HCT116 (cell line): ENCODE data around the gene SPATA17. TPM values are rescaled to one million over a fixed set of nuclear protein-coding genes. Genes with fewer than 3 reads are reported as not detected.

Experiments
- ATAC-seq: fragments of 200-7000 bp; cut with Tn5 transposase; 2 replicates; pipeline ENCODE4 v1.9.1; 2020; ENCODE audit warnings: mild to moderate bottlenecking, moderate library complexity
- BruUV-seq: library from RNA; stranded (reverse); fragments of 400-500 nt; replicated peaks from 2 replicates; lab custom pipeline; 2021; lab: Mats Ljungman, UMichigan
- CTCF ChIA-PET: fragments of 300-600 bp; sonication (Branson Sonifier 250); formaldehyde crosslinking; loops from one replicate; lab custom pipeline; 2021; ENCODE audit warnings: antibody characterized with exemption; lab: Charles Lee
- POLR2A ChIA-PET: fragments of 300-600, 350-600 bp; sonication (Branson Sonifier 250); formaldehyde crosslinking; loops from one replicate; lab custom pipeline; 2021; ENCODE audit warnings: antibody characterized with exemption; lab: Charles Lee
- RAD21 ChIA-PET, 2 experiments: fragments of 300-600 bp; sonication (Branson Sonifier 250); formaldehyde crosslinking; loops; one replicate each; lab custom pipeline; 2023; ENCODE audit warnings: low total read pairs in 2 of 2; ENCODE audit not compliant: uncharacterized antibody in 2 of 2, unreplicated experiment in 2 of 2, low non-redundant PET in 1 of 2; lab: Charles Lee
- DNase-seq: peaks from one replicate; pipeline ENCODE4 v3.0.0-alpha.2; 2010; ENCODE audit warnings: low read depth, low spot score
- H2AFZ ChIP-seq: fragments of 200-600 bp; shearing (Covaris generic), sonication (generic); 2 replicates; pipeline ENCODE4 v1.6.1; 2017; ENCODE audit warnings: low read depth, mixed run types, mixed read lengths, antibody characterized with exemption, low read length; ENCODE audit not compliant: poor library complexity, severe bottlenecking
- H3K27ac ChIP-seq: 2 replicates; pipeline ENCODE4 v1.5.1; 2012; ENCODE audit warnings: low read depth, low read length
- H3K27me3 ChIP-seq: fragments of 200-600 bp; sonication (generic); 2 replicates; pipeline ENCODE4 v1.6.1; 2016; ENCODE audit warnings: mixed run types, low read length, mixed read lengths; ENCODE audit not compliant: insufficient read depth
- H3K36me3 ChIP-seq, 2 experiments: fragments of 200-500 bp in 1 of 2; fragments of 200-600 bp in 1 of 2; sonication (Bioruptor generic) in 1 of 2; sonication (generic) in 1 of 2; 2 replicates each; pipeline versions ENCODE4 v1.5.1 to v1.6.1; 2014 to 2016; ENCODE audit warnings: low read length in 2 of 2, inconsistent platforms in 1 of 2, mixed read lengths in 1 of 2, mixed run types in 1 of 2; ENCODE audit not compliant: insufficient read depth in 2 of 2, control insufficient read depth in 1 of 2
- H3K4me1 ChIP-seq, 2 experiments: fragments of 200-600 bp in 1 of 2; sonication (generic) in 1 of 2; 2 replicates each; pipeline versions ENCODE4 v1.5.1 to v1.6.1; 2012 to 2017; ENCODE audit warnings: low read length in 2 of 2, inconsistent platforms in 1 of 2, mild to moderate bottlenecking in 1 of 2, mixed read lengths in 1 of 2, mixed run types in 1 of 2, moderate library complexity in 1 of 2; ENCODE audit not compliant: insufficient read depth in 2 of 2, control insufficient read depth in 1 of 2
- H3K4me2 ChIP-seq: fragments of 200-600 bp; sonication (generic); 2 replicates; pipeline ENCODE4 v1.6.1; 2017; ENCODE audit warnings: mixed run types, low read length, mixed read lengths
- H3K4me3 ChIP-seq, 2 experiments: fragments of 200-600 bp in 1 of 2; sonication (generic) in 1 of 2; replicated peaks in 1 of 2; 2 replicates each; pipeline ENCODE4 v1.5.1; 2011 to 2016; ENCODE audit warnings: low read length in 2 of 2, control low read depth in 1 of 2, low read depth in 1 of 2, mild to moderate bottlenecking in 1 of 2, mixed read lengths in 1 of 2, mixed run types in 1 of 2
- H3K79me2 ChIP-seq: fragments of 200-600 bp; sonication (generic); 2 replicates; pipeline ENCODE4 v1.6.1; 2017; ENCODE audit warnings: mild to moderate bottlenecking, mixed run types, low read length, moderate library complexity, mixed read lengths; ENCODE audit not compliant: insufficient read depth
- H3K9ac ChIP-seq: fragments of 200-600 bp; sonication (generic); 2 replicates; pipeline ENCODE4 v1.6.1; 2016; ENCODE audit warnings: low read length, mixed read lengths
- H3K9me2 ChIP-seq: fragments of 200-600 bp; sonication (generic), shearing (Covaris generic); 2 replicates; pipeline ENCODE4 v1.6.1; 2017; ENCODE audit warnings: mixed run types, mild to moderate bottlenecking, moderate library complexity; ENCODE audit not compliant: insufficient read depth
- H3K9me3 ChIP-seq, 2 experiments: fragments of 200-500 bp in 1 of 2; fragments of 200-600 bp in 1 of 2; sonication (Bioruptor generic) in 1 of 2; sonication (generic) in 1 of 2; 2 replicates each; pipeline ENCODE4 v1.6.1; 2014 to 2017; ENCODE audit warnings: low read length in 2 of 2, mixed read lengths in 2 of 2, inconsistent platforms in 1 of 2, low read depth in 1 of 2, mild to moderate bottlenecking in 1 of 2, mixed run types in 1 of 2, moderate library complexity in 1 of 2; ENCODE audit not compliant: control insufficient read depth in 1 of 2, insufficient read depth in 1 of 2
- H4K20me1 ChIP-seq: fragments of 200-600 bp; sonication (generic), shearing (Covaris generic); 2 replicates; pipeline ENCODE4 v1.6.1; 2017; ENCODE audit warnings: mixed run types, mild to moderate bottlenecking, moderate library complexity; ENCODE audit not compliant: insufficient read depth
- CTCF ChIP-seq, 3 experiments: fragments of 200-600 bp in 1 of 3; sonication (generic) in 1 of 3; IDR thresholded peaks in 2 of 3; conservative IDR thresholded peaks in 1 of 3; 2 replicates each; pipeline ENCODE4 v1.5.1; 2012 to 2017; ENCODE audit warnings: low read depth in 2 of 3, low read length in 2 of 3, antibody characterized with exemption in 1 of 3, borderline replicate concordance in 1 of 3, control low read depth in 1 of 3, mild to moderate bottlenecking in 1 of 3, mixed read lengths in 1 of 3, mixed run types in 1 of 3, moderate library complexity in 1 of 3; ENCODE audit not compliant: insufficient read depth in 1 of 3
- ELF1 ChIP-seq: IDR thresholded peaks from 2 replicates; pipeline ENCODE4 v1.6.1; 2012; ENCODE audit warnings: low read depth, borderline replicate concordance
- EZH2 ChIP-seq: fragments of 200-600 bp; sonication (generic); IDR thresholded peaks from 2 replicates; pipeline ENCODE4 v1.6.1; 2017; ENCODE audit warnings: antibody characterized with exemption, mixed run types
- FOSL1 ChIP-seq: IDR thresholded peaks from 2 replicates; pipeline ENCODE4 v1.6.1; 2012; ENCODE audit warnings: low read depth
- POLR2AphosphoS5 ChIP-seq: IDR thresholded peaks from 2 replicates; pipeline ENCODE4 v1.6.1; 2011; ENCODE audit warnings: mild to moderate bottlenecking, low read depth, low read length, moderate library complexity
- SRF ChIP-seq: IDR thresholded peaks from 2 replicates; pipeline ENCODE4 v1.6.1; 2012; ENCODE audit warnings: low read depth
- TCF7L2 ChIP-seq: IDR thresholded peaks from 2 replicates; pipeline ENCODE4 v1.7.0; 2011; ENCODE audit warnings: borderline replicate concordance, inconsistent platforms; ENCODE audit not compliant: insufficient read depth, insufficient read length; ENCODE audit errors: extremely low read depth
- YY1 ChIP-seq: IDR thresholded peaks from 2 replicates; pipeline ENCODE4 v1.6.1; 2011; ENCODE audit warnings: low read length, low read depth, moderate library complexity, mild to moderate bottlenecking; ENCODE audit not compliant: insufficient replicate concordance; ENCODE audit errors: extremely low read depth
- intact Hi-C: fragments of 100-400 bp; cut with micrococcal nuclease; formaldehyde crosslinking; loops from 2 replicates; pipeline ENCODE4 v1.10.0; 2022
- total RNA-seq: library from RNA; stranded (reverse); gene quantifications from one replicate; pipeline ENCODE4 v1.2.1, GENCODE V29; 2021; ENCODE audit not compliant: unreplicated experiment

Gene SPATA17
- total RNA-seq, 1 experiment from 2014 or later, result 2.5 TPM

DNA sequence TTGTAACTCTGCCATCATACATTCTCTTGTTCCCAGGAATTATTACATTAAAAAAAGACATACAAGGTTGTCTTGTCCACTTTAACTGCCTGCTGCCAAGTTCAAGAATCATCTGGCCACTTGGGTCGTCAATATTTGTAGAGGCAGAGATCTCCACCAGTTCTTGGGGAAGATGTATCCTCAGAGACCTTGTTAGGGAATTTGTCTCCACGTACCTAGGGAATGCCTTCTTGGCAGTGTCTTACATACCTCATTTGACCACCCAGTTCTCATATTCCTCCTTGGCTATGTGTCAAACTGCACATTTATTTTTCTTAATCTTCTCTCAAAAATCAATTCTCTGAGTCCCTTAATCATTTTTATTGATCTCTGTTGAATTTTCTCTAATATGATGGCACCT lies 266.0 kb downstream of the SPATA17 start:
- no peaks in the 10 kb centered on the region for H3K79me2 ChIP-seq
- 0 out of 2 replicates have a peak, but pooled peaks cover 4% of the 10 kb centered on the region for H3K27me3 ChIP-seq
- H3K4me3 ChIP-seq, result no peak overlapping the region
- no peak for DNase-seq
- H3K9me2 ChIP-seq, result no peaks in the 10 kb centered on the region
- H3K36me3 ChIP-seq, result no peaks in the 10 kb centered on the region
- H3K9me3 ChIP-seq, result no peaks in the 10 kb centered on the region
- POLR2A ChIA-PET, result no interaction called here
- TF ChIP-seq CTCF (IDR thresholded peaks at IDR 0.05 in 2 of 3, conservative IDR thresholded peaks at IDR 0.05 in 1 of 3; ENCODE audit: borderline replicate concordance in 1 of 3, insufficient read depth in 1 of 3, low read depth in 2 of 3, low read length in 2 of 3) (no peak), SRF (no peak), ELF1 (no peak), POLR2AphosphoS5 (no peak), YY1 (no peak)
- H2AFZ ChIP-seq, result no peak overlapping the region
- RAD21 ChIA-PET, result no interaction called here
- intact Hi-C loops, result no loop called here
- CTCF ChIA-PET, result no interaction called here
- H3K9ac ChIP-seq, result no peak overlapping the region
- no peak overlapping the region for H3K4me2 ChIP-seq
- no peak for ATAC-seq
- H4K20me1 ChIP-seq, result no peaks in the 10 kb centered on the region
- H3K4me1 ChIP-seq, result no peaks in the 10 kb centered on the region
- H3K27ac ChIP-seq, result no peak overlapping the region
- no TSS peak for BruUV-seq

DNA sequence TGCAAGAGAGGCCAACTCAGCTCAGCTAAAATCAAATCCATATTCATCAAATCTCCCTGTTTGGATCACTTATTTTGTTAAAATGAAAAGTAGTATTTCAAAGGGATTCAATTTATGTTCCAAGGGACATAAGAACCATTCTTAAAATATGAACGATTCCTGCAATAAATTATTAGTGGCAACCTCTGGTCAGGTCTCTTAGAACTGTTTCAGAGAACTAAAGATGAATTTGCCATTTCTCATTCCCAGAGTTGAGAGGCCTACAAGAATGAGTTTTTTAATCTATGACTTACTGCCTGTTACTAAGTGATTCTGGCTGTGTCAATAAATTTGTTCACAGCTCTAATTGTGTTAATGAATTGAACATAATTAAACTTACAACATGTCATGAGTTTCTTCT lies 268.5 kb downstream of the SPATA17 start:
- Histone ChIP-seq H3K4me3 (no peak overlapping the region), H3K9me3 (no peaks in the 10 kb centered on the region), H3K9me2 (no peaks in the 10 kb centered on the region), H3K4me2 (no peak overlapping the region), H3K27me3 (0 out of 2 replicates have a peak, but pooled peaks cover 4% of the 10 kb centered on the region), H3K4me1 (no peaks in the 10 kb centered on the region), H4K20me1 (no peaks in the 10 kb centered on the region), H3K36me3 (no peaks in the 10 kb centered on the region), H3K27ac (no peak overlapping the region)
- POLR2A ChIA-PET, result no interaction called here
- CTCF ChIA-PET, result no interaction called here
- RAD21 ChIA-PET, result no interaction called here
- no peak for ATAC-seq
- TF ChIP-seq TCF7L2, result no peak
- no peak for TF ChIP-seq EZH2
- no peak for TF ChIP-seq FOSL1
- TF ChIP-seq, all 23 proteins: peak for 0
- BruUV-seq, result no TSS peak
- Histone ChIP-seq H3K9ac (no peak overlapping the region), H3K79me2 (no peaks in the 10 kb centered on the region), H2AFZ (no peak overlapping the region)
- DNase-seq, result no peak
- intact Hi-C loops, result no loop called here
